NCI-H146 (cell line): Measurements from ENCODE around the gene CPSF3.

Experiments
- DNase-seq: peaks from one replicate; lab custom pipeline; 2025; lab: John Stamatoyannopoulos, UW

Gene CPSF3

GRCh38 chr2:9419541-9419940 lies 3.9 kb upstream of the CPSF3 start:
- DNase-seq: no peak

GRCh38 chr2:9420495-9420894 lies 3.0 kb upstream of the CPSF3 start:
- no peak for DNase-seq

- DNase-seq: peak; percentile 71
These were observed 944 bp upstream of the CPSF3 start for GRCh38 chr2:9422321-9423099.

- peak; percentile 61 for DNase-seq
These were observed 443 bp downstream of the CPSF3 start for GRCh38 chr2:9423922-9424272.

- peak; percentile 91 for DNase-seq
These were observed 1.2 kb downstream of the CPSF3 start for GRCh38 chr2:9424447-9425164.

- no peak for DNase-seq
These were observed 5.6 kb downstream of the CPSF3 start for GRCh38 chr2:9428965-9429577.

GRCh38 chr2:9430316-9431293 lies 7.2 kb downstream of the CPSF3 start:
- no peak for DNase-seq

GRCh38 chr2:9434489-9434888 lies 11.0 kb downstream of the CPSF3 start:
- DNase-seq: no peak

GRCh38 chr2:9439536-9439935 lies 16.1 kb downstream of the CPSF3 start:
- no peak for DNase-seq

GRCh38 chr2:9440058-9440727 lies 16.7 kb downstream of the CPSF3 start:
- no peak for DNase-seq

- no peak for DNase-seq
These were observed 18.1 kb downstream of the CPSF3 start for GRCh38 chr2:9441556-9441955.

- DNase-seq: no peak
These were observed 20.1 kb downstream of the CPSF3 start for GRCh38 chr2:9443526-9443925.

- no peak for DNase-seq
These were observed 21.6 kb downstream of the CPSF3 start for GRCh38 chr2:9445089-9445488.

- no peak for DNase-seq
These were observed 27.8 kb downstream of the CPSF3 start for GRCh38 chr2:9451231-9451630.

GRCh38 chr2:9460441-9461017 lies 37.1 kb downstream of the CPSF3 start:
- no peak for DNase-seq

GRCh38 chr2:9461079-9461478 lies 37.6 kb downstream of the CPSF3 start:
- no peak for DNase-seq

- no peak for DNase-seq
These were observed 38.9 kb downstream of the CPSF3 start for GRCh38 chr2:9462313-9462712.

- no peak for DNase-seq
These were observed 39.6 kb downstream of the CPSF3 start for GRCh38 chr2:9462886-9463697.

GRCh38 chr2:9463698-9464034 lies 40.2 kb downstream of the CPSF3 start:
- DNase-seq: no peak

- DNase-seq: no peak
These were observed 41.7 kb downstream of the CPSF3 start for GRCh38 chr2:9465170-9465569.
